Breast epithelium (tissue), 4 donors: ENCODE data around the gene AKR1C3. TPM values are rescaled to one million over a fixed set of nuclear protein-coding genes. Genes with fewer than 3 reads are reported as not detected.

Experiments
- DNase-seq, 2 donors: peaks; one replicate each; pipeline ENCODE4 v3.0.0-alpha.2; 2019; ENCODE audit warnings: low spot score in 2 of 2
- H3K27ac ChIP-seq, 2 donors: fragments of 200-600 bp; sonication (generic) in 1 of 2; one replicate each; pipeline ENCODE4 v1.5.1; 2016 to 2019; ENCODE audit warnings: mild to moderate bottlenecking in 1 of 2
- H3K27me3 ChIP-seq, 2 donors: fragments of 200-600 bp; sonication (generic) in 1 of 2; one replicate each; pipeline versions ENCODE4 v1.5.1 to v1.6.0; 2017 to 2019; ENCODE audit warnings: control low read depth in 1 of 2, mild to moderate bottlenecking in 1 of 2
- H3K36me3 ChIP-seq: fragments of 200-600 bp; one replicate; pipeline ENCODE4 v1.5.1; 2019
- H3K4me1 ChIP-seq, 2 donors: fragments of 200-600 bp; sonication (generic); one replicate each; pipeline ENCODE4 v1.5.1; 2016 to 2019; ENCODE audit warnings: control low read depth in 1 of 2
- H3K4me3 ChIP-seq, 3 donors: fragments of 200-600 bp; sonication (generic); 1 replicate in 2 of 3; 2 replicates in 1 of 3; pipeline ENCODE4 v1.5.1; 2016 to 2019; ENCODE audit warnings: mild to moderate bottlenecking in 3 of 3, moderate library complexity in 2 of 3
- H3K9me3 ChIP-seq, 2 donors: fragments of 200-600 bp; sonication (generic) in 1 of 2; one replicate each; pipeline ENCODE4 v1.5.1; 2016 to 2019; ENCODE audit warnings: control low read depth in 1 of 2
- POLR2A ChIP-seq: fragments of 450-650 bp; IDR thresholded peaks from one replicate; pipeline ENCODE4 v1.6.1; 2016; ENCODE audit warnings: antibody characterized with exemption, mild to moderate bottlenecking, moderate library complexity
- POLR2AphosphoS5 ChIP-seq, 3 donors: sonication (generic); formaldehyde crosslinking; IDR thresholded peaks; one replicate each; pipeline ENCODE4 v1.6.1; 2017; ENCODE audit warnings: antibody characterized with exemption in 3 of 3
- intact Hi-C: fragments of 100-400 bp; cut with DNase I; formaldehyde crosslinking; loops from one replicate; pipeline ENCODE4 v1.15.1; 2023; ENCODE audit warnings: low total_unique reads
- total RNA-seq, 3 donors: library from RNA; depleted of rRNA; stranded (reverse); fragments of >200 nt; gene quantifications; one replicate each; pipeline ENCODE4 v1.1.0, GENCODE V29; 2016
- TF ChIP-seq, protein P1 (sequence below), 3 donors: fragments of 450-650 bp; IDR thresholded peaks; one replicate each; pipeline ENCODE4 v1.5.1; 2016 to 2017; ENCODE audit warnings: antibody characterized with exemption in 3 of 3, mild to moderate bottlenecking in 3 of 3, moderate library complexity in 3 of 3

The AKR1C3 gene
- total RNA-seq, 3 donors from 2014 or later, result 37.6 to 110 (median 70.8) TPM

DNA sequence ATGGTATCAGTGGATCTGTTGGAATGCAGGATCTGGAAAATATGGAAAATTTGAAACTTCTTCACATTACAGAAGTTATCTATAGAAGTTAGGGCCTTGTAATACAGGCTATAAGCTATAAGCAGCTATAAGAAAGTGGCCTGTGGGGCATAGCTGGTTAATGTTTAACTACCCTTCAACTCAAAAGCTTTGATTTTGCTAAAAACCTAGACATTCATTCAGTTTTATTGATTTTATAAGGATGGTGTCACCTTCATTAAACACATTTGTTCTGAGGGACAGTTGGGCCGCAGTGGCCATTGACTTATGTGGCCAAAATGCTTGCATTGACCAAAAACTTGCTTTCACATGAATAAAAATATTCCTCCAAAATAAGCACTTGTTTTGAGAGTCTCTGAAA lies 13.1 kb upstream of the AKR1C3 start:
- no peaks in the 10 kb centered on the region for H3K9me3 ChIP-seq
- no peaks in the 10 kb centered on the region for H3K27me3 ChIP-seq
- no peak overlapping the region for H3K27ac ChIP-seq
- no peaks in the 10 kb centered on the region for H3K36me3 ChIP-seq
- H3K4me3 ChIP-seq, result no peak overlapping the region
- H3K4me1 ChIP-seq, result no peaks in the 10 kb centered on the region
- no peak for DNase-seq
- TF ChIP-seq POLR2A (no peak), POLR2AphosphoS5 (IDR thresholded peaks at IDR 0.05) (no peak)
- TF ChIP-seq, protein P1, sequence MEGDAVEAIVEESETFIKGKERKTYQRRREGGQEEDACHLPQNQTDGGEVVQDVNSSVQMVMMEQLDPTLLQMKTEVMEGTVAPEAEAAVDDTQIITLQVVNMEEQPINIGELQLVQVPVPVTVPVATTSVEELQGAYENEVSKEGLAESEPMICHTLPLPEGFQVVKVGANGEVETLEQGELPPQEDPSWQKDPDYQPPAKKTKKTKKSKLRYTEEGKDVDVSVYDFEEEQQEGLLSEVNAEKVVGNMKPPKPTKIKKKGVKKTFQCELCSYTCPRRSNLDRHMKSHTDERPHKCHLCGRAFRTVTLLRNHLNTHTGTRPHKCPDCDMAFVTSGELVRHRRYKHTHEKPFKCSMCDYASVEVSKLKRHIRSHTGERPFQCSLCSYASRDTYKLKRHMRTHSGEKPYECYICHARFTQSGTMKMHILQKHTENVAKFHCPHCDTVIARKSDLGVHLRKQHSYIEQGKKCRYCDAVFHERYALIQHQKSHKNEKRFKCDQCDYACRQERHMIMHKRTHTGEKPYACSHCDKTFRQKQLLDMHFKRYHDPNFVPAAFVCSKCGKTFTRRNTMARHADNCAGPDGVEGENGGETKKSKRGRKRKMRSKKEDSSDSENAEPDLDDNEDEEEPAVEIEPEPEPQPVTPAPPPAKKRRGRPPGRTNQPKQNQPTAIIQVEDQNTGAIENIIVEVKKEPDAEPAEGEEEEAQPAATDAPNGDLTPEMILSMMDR (IDR thresholded peaks at IDR 0.05), result no peak
- intact Hi-C loops, result no loop called here

GRCh38 chr10:5088703-5089261 lies 5.4 kb upstream of the AKR1C3 start:
- DNase-seq, result no peak
- H3K4me3 ChIP-seq, result no peak overlapping the region
- intact Hi-C loops, result no loop called here
- no peaks in the 10 kb centered on the region for H3K4me1 ChIP-seq
- TF ChIP-seq POLR2AphosphoS5 (IDR thresholded peaks at IDR 0.05), result no peak
- TF ChIP-seq, protein P1 (IDR thresholded peaks at IDR 0.05), result no peak
- TF ChIP-seq POLR2A, result no peak
- H3K9me3 ChIP-seq, result peaks cover 0 to 6% of the 10 kb centered on the region in 2 donors
- H3K27me3 ChIP-seq, result no peaks in the 10 kb centered on the region
- no peaks in the 10 kb centered on the region for H3K36me3 ChIP-seq
- no peak overlapping the region for H3K27ac ChIP-seq

DNA sequence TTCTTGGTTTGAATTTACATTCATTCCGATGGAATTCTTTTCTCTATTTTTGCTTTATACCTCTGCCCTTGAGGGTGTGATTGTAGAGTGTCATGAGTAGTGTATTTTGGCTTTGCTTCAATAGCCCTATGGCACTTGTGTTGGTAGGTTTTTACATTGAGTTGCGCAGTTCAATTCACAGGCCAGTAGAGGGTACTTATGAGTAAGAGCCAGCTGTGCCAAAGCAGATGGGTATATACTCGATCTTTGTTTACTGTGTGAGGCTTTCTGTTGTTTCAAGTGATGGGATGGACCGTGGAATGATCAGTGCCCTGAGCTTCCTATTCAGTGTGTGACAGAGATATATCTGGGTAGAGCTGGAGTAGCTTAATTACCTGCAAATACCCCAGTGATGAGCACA lies 4.3 kb upstream of the AKR1C3 start:
- H3K9me3 ChIP-seq, result peaks cover 0 to 6% of the 10 kb centered on the region in 2 donors
- intact Hi-C loops, result no loop called here
- DNase-seq, result no peak

DNA sequence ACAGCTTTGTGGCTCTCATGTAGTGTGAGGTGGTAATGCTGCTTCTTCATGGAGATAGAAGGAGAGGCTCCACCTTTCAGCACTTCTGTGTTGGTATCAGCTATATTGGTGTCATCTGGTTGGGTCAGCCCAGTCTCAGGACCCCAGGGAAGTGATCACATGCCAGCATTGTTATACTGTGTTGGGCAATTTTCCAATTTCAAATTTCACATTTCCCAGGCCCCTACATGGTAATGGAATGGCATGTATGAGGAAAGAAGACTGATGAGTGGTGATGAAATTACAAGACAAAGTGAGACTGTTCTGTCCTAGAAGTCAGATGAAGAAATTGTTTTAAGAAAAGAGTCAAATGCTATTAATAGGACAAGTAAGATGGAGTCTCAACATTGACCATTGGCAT lies 3.7 kb upstream of the AKR1C3 start:
- Histone ChIP-seq H3K27me3 (no peaks in the 10 kb centered on the region), H3K36me3 (no peaks in the 10 kb centered on the region), H3K9me3 (peaks cover 0 to 6% of the 10 kb centered on the region in 2 donors), H3K4me1 (no peaks in the 10 kb centered on the region), H3K4me3 (no peak overlapping the region), H3K27ac (no peak overlapping the region)
- TF ChIP-seq POLR2AphosphoS5 (IDR thresholded peaks at IDR 0.05) (no peak), POLR2A (no peak)
- TF ChIP-seq, protein P1 (IDR thresholded peaks at IDR 0.05), result no peak
- intact Hi-C loops, result no loop called here
- DNase-seq, result no peak

More for the DNA sequence above, 4.3 kb upstream of the AKR1C3 start:
- Histone ChIP-seq H3K36me3 (no peaks in the 10 kb centered on the region), H3K4me1 (no peaks in the 10 kb centered on the region), H3K27ac (no peak overlapping the region), H3K27me3 (no peaks in the 10 kb centered on the region), H3K4me3 (no peak overlapping the region)
- TF ChIP-seq POLR2AphosphoS5 (IDR thresholded peaks at IDR 0.05), result no peak
- TF ChIP-seq, protein P1 (IDR thresholded peaks at IDR 0.05), result no peak
- TF ChIP-seq POLR2A, result no peak

DNA sequence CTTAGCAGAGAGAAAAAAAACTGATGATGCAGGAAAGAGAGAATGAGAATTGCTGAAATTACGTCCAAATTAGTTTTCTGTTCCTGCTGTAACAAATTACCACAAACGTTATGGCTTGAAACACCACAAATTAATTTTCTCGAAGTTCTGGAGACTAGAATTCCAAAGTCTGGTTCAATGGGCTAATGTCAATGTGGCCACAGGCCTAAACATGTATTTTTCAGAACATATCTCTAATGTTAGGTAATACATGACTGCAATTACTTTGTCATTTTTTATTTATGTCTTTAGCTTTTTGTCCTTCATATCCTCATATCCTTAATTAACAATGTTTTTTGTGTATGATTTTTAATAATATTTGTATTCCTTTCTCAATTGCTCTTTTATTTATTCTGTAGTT lies 3.0 kb upstream of the AKR1C3 start:
- intact Hi-C loops, result no loop called here
- no peak for TF ChIP-seq POLR2A
- TF ChIP-seq, protein P1 (IDR thresholded peaks at IDR 0.05), result no peak
- no peak for TF ChIP-seq POLR2AphosphoS5 (IDR thresholded peaks at IDR 0.05)
- no peak for DNase-seq

More for the DNA sequence above, 3.0 kb upstream of the AKR1C3 start:
- H3K4me1 ChIP-seq, result no peaks in the 10 kb centered on the region
- no peak overlapping the region for H3K4me3 ChIP-seq
- H3K27ac ChIP-seq, result no peak overlapping the region
- H3K27me3 ChIP-seq, result no peaks in the 10 kb centered on the region
- no peaks in the 10 kb centered on the region for H3K36me3 ChIP-seq
- H3K9me3 ChIP-seq, result peaks cover 0 to 6% of the 10 kb centered on the region in 2 donors
